Neutrophil (primary cell): ENCODE measurements around the gene PTPRN2.
"Not testable (repeated sequence)": the region's sequence is repeated elsewhere in the genome, so short reads cannot be mapped to it uniquely, and the experiment has no call there.

Source experiments
- H3K27ac ChIP-seq: fragments of 200-600 bp; sonication (generic); 2 replicates; pipeline ENCODE4 v1.5.1; 2016; ENCODE audit warnings: mild to moderate bottlenecking, moderate library complexity
- H3K27me3 ChIP-seq: fragments of 200-600 bp; sonication (generic); 2 replicates; pipeline ENCODE4 v1.6.0; 2016; ENCODE audit warnings: mild to moderate bottlenecking
- H3K36me3 ChIP-seq: fragments of 200-600 bp; sonication (generic); 2 replicates; pipeline ENCODE4 v1.5.1; 2017
- H3K4me1 ChIP-seq, 2 experiments: fragments of 200-600 bp in 1 of 2; sonication (generic) in 1 of 2; 1 replicate in 1 of 2; 2 replicates in 1 of 2; pipeline versions ENCODE4 v1.5.1 to v1.6.1; 2013 to 2016; ENCODE audit warnings: low read depth in 1 of 2, low read length in 1 of 2, mild to moderate bottlenecking in 1 of 2, moderate library complexity in 1 of 2; ENCODE audit not compliant: control insufficient read depth in 1 of 2, insufficient read depth in 1 of 2
- H3K4me3 ChIP-seq, 2 experiments: fragments of 200-600 bp in 1 of 2; sonication (generic) in 1 of 2; 1 replicate in 1 of 2; 2 replicates in 1 of 2; pipeline ENCODE4 v1.5.1; 2013 to 2016; ENCODE audit warnings: low read depth in 1 of 2, low read length in 1 of 2, mild to moderate bottlenecking in 1 of 2, moderate library complexity in 1 of 2
- H3K9me3 ChIP-seq: fragments of 200-600 bp; sonication (generic); 2 replicates; pipeline ENCODE4 v1.5.1; 2016
- TF ChIP-seq, protein P1 (sequence below): fragments of 200-600 bp; sonication (generic); IDR thresholded peaks from 2 replicates; pipeline ENCODE4 v1.5.1; 2016; ENCODE audit warnings: antibody characterized with exemption

The PTPRN2 gene

DNA sequence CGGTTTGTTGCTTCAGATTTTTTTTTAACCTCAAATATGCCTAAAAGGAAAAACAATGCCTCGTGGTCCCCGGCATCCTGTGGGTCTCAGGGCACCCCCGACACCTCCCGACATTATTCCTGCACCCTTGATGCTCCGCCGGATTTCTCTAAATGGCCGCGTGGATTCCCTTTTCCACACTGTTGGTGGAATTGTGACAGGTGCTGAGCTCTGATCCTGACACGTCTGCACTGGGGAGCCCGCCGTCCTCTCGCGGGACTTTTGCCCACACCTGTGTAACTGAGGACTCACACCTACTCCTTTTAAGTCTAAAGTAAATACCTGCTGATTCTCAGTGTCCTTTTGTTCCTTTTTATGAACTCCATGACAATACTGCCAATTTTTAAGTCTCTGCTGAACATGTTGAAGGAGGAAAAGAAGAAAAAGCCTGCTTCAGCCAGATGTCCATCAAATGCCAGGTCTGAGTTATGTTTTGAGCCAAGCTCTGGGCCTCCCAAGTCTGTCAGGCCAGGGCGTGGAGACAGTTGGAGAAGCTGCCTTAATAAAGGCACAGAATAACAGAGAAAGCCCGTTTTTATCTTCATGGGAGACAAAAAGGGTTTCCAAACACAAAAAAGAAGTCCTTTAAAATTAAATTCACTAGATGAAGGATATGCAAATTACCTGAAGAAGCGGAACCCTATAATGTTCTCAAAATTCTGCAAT lies 682.6 kb downstream of the PTPRN2 start:
- Histone ChIP-seq H3K4me1 (no peaks in the 10 kb centered on the region), H3K36me3 (no peaks in the 10 kb centered on the region), H3K27me3 (peaks cover 10% of the 10 kb centered on the region), H3K9me3 (no peaks in the 10 kb centered on the region), H3K4me3 (no peak overlapping the region), H3K27ac (no peak overlapping the region)
- TF ChIP-seq, protein P1, sequence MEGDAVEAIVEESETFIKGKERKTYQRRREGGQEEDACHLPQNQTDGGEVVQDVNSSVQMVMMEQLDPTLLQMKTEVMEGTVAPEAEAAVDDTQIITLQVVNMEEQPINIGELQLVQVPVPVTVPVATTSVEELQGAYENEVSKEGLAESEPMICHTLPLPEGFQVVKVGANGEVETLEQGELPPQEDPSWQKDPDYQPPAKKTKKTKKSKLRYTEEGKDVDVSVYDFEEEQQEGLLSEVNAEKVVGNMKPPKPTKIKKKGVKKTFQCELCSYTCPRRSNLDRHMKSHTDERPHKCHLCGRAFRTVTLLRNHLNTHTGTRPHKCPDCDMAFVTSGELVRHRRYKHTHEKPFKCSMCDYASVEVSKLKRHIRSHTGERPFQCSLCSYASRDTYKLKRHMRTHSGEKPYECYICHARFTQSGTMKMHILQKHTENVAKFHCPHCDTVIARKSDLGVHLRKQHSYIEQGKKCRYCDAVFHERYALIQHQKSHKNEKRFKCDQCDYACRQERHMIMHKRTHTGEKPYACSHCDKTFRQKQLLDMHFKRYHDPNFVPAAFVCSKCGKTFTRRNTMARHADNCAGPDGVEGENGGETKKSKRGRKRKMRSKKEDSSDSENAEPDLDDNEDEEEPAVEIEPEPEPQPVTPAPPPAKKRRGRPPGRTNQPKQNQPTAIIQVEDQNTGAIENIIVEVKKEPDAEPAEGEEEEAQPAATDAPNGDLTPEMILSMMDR: no peak

DNA sequence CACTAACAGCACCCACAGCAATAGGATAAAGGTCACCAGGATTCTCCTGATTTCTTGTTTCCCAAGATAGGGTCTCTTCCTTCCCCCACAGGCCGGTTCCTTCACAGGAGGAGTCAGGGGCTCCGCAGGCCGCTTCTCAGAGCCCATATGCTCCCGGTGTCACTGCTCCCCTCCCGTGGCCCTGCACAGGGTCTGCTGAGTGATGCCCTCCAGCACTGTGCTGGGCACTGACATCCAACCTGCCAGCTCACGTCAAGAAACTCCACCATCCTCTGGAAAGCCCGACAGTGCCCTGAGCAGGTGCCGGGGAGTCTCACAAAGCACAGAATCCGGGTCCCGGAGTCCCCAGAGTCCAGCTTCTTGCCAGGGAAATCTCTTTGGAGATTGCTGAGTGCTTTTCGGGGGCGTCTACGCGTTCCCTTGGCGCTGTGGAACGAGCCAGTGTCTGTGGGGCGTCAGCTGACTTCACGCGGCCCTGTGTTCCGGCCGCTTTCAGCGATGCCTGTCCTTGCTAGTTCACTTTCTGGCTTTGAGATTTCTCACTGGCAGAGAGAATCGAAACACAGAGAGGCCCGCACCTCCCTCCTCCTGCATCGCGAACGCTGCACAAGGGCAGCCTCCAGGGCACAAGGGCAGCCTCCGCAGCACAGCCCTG lies 683.3 kb downstream of the PTPRN2 start:
- Histone ChIP-seq H3K4me3 (no peak overlapping the region), H3K36me3 (no peaks in the 10 kb centered on the region), H3K27ac (no peak overlapping the region), H3K9me3 (no peaks in the 10 kb centered on the region), H3K4me1 (no peaks in the 10 kb centered on the region), H3K27me3 (peaks cover 10% of the 10 kb centered on the region)
- TF ChIP-seq, protein P1: no peak

DNA sequence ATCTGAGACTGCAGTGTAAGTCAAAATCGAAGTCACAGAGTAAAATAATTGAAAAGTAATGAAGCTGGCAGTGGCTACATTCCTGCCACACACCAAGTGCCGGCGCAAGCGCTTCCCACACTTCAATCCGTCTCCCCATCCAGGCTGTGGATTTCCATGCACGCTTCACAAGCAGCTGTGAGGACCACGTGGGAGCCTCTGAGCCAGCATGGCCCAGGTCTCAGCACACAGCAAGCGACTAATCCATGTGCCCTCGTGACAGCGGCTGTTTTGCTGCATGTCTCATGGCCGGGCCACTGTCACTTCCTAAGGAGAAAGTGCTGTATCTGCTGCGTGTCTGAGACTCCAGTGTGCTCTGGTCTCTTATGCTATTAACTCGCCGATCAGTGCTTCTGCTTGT lies 683.9 kb downstream of the PTPRN2 start:
- Histone ChIP-seq H3K36me3 (no peaks in the 10 kb centered on the region), H3K27ac (no peak overlapping the region), H3K9me3 (no peaks in the 10 kb centered on the region), H3K4me1 (no peaks in the 10 kb centered on the region), H3K27me3 (peaks cover 10% of the 10 kb centered on the region), H3K4me3 (no peak overlapping the region)
- TF ChIP-seq, protein P1: no peak

DNA sequence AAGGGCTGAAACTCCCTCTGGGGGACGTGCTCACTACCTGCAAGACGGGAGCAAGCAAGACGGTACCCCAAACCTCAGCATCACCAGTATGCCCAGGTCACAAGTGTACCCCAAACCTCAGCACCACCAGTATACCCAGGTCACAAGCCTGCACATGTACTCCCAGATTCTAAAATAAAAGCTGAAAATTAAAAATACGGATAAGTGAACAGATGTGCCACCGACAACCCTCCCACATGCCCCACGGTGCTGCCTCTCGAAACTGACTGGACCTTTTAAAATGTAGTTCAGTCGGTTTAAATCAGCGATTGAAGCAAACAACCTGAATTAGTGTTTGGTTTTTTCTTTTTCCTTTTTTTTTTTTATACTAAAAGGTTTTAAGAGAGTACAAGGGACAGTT lies 684.3 kb downstream of the PTPRN2 start:
- H3K36me3 ChIP-seq: no peaks in the 10 kb centered on the region
- no peak overlapping the region for H3K4me3 ChIP-seq
- no peak overlapping the region for H3K27ac ChIP-seq
- peaks cover 10% of the 10 kb centered on the region for H3K27me3 ChIP-seq
- H3K4me1 ChIP-seq: no peaks in the 10 kb centered on the region
- no peaks in the 10 kb centered on the region for H3K9me3 ChIP-seq
- TF ChIP-seq, protein P1: no peak

DNA sequence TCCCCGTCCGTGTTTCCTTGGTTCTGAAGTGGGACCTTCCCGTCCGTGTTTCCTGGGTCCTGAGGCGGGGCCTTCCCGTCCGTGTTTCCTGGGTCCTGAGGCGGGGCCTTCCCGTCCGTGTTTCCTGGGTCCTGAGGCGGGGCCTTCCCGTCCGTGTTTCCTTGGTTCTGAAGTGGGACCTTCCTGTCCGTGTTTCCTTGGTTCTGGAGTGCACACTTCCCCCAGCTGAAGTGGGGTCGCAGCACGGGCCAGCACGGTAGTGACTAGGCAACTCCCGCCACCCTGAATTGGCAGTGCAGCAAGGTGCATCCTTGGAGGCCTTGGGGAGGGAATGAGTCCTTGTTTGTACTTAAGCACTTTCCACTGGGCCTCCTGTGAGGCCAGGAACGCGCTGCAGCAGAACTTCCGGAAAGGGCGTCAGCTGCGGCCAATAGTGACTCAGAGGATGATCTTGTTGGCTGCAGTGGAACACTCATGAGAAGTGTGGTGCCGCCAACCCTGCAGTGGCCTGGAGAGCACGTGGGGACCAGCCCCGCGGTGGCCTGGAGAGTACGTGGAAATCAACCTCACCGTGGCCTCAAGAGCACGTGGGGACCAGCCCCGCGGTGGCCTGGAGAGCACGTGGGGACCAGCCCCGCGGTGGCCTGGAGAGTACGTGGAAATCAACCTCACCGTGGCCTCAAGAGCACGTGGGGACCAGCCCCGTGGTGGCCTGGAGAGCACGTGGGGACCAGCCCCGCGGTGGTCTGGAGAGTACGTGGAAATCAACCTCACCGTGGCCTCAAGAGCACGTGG lies 685.6 kb downstream of the PTPRN2 start:
- not testable (repeated sequence) for H3K36me3 ChIP-seq, H3K27ac ChIP-seq, H3K27me3 ChIP-seq, H3K4me1 ChIP-seq, H3K9me3 ChIP-seq, H3K4me3 ChIP-seq

DNA sequence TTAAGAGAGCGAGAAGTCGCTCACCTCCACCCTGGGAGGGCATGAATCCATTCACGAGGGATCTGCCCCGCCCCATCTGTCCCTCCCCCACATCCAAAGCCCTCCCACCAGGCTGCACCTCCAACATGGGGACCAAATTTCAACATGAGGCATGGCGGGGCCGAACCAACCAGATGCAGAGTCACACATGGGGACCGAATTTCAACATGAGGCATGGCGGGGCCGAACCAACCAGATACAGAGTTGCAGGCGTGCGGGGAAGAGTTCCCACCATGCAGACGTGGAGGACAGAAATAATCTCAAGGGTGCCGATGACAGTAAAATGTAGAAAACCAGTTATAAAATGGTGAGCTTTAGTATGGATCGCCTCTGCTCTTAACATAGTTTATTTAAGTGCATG lies 686.5 kb downstream of the PTPRN2 start:
- Histone ChIP-seq H3K36me3 (no peaks in the 10 kb centered on the region), H3K9me3 (no peaks in the 10 kb centered on the region), H3K4me3 (no peak overlapping the region), H3K27ac (no peak overlapping the region), H3K4me1 (no peaks in the 10 kb centered on the region), H3K27me3 (peaks cover 8% of the 10 kb centered on the region)
- TF ChIP-seq, protein P1: no peak
